ENCODE measurements around the gene CDH4. TPM values are rescaled to one million over a fixed set of nuclear protein-coding genes. Genes with fewer than 3 reads are reported as not detected.

CDH4 gene
- total RNA-seq, 1 donor from 2014 or later = not detected

GRCh38 chr20:61815678-61816077 lies 563.6 kb downstream of the CDH4 start:
- ATAC-seq (no peak), DNase-seq (ENCODE audit: low spot score) (no peak)

- ATAC-seq (no peak), DNase-seq (ENCODE audit: low spot score) (no peak)
Observed at GRCh38 chr20:61816606-61817460, 564.8 kb downstream of the CDH4 start.

- ATAC-seq (no peak), DNase-seq (ENCODE audit: low spot score) (no peak)
Observed at GRCh38 chr20:61817575-61817974, 565.5 kb downstream of the CDH4 start.

GRCh38 chr20:61818746-61819573 lies 566.9 kb downstream of the CDH4 start:
- no peak for DNase-seq (ENCODE audit: low spot score)
- no peak for ATAC-seq

- no peak for ATAC-seq
Observed at GRCh38 chr20:61819574-61819846, 567.4 kb downstream of the CDH4 start.

DNA sequence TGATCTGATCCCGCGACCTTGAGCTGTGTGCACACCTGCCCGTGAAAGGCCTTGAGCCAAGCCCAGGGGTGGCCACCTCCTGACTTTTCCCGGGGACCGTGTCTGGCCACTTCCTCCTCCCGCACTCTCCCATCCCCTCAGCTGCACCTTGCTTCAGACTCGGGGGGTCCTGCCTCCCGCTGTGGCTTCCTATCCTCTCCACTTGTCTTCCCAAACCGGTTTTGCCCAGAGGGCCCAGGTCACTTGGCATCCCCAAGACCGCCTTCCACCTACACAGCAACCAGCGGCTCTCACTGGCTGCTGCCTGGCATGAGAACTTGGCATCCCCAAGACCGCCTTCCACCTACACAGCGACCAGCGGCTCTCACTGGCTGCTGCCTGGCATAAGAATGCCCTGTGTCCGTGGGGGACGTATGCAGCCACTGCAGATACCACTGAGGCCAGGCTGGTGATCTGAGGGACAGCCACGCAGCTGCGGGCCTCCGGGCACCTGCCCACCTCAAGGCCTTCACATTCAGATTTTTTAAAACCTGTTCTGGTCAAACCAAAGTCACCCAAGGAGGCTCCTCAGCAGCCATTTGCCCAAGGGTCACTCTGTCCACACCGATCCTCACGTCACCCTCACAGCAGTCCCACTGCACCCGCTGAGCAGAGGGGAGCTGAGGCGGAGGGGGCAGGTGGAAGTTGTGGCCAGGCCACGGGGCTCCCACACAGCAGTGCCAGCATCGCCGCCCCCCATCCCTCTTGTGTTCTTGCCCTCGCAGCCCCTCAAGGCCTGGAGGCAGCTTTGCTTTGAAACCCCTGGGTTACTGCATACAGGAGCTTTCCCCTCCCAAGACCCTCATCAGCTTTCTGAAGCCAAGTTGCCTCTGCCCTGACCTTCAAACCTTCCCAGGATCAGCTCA lies 568.1 kb downstream of the CDH4 start:
- ATAC-seq = no peak
- DNase-seq (ENCODE audit: low spot score) = no peak

More at GRCh38 chr20:61819574-61819846, 567.4 kb downstream of the CDH4 start:
- DNase-seq (ENCODE audit: low spot score) = no peak

DNA sequence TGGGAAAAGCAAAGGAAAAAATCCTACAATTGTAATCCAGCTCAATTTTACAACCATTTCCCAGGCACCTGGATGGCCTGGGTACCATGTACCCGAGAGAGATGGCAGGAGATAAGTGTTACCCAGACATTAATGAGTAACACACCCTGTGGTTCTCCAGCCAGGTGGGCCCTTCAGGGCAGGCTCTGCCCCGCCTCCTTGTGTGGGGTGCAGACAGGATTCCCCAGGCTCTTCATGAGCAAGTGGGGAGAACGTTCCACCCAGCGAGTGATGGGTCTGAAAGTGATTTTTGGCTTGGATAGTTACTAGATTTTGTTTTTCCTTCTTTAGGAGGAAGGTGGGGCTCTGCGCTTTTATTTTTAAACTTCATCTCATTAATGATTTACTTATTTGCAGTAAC lies 569.7 kb downstream of the CDH4 start:
- no peak for ATAC-seq
- no peak for DNase-seq (ENCODE audit: low spot score)

- DNase-seq (ENCODE audit: low spot score) (no peak), ATAC-seq (no peak)
Observed at GRCh38 chr20:61822396-61822795, 570.3 kb downstream of the CDH4 start.

GRCh38 chr20:61823242-61823641 lies 571.2 kb downstream of the CDH4 start:
- DNase-seq (ENCODE audit: low spot score) = no peak
- ATAC-seq = no peak

- DNase-seq (ENCODE audit: low spot score) = no peak
- ATAC-seq = no peak
Observed at GRCh38 chr20:61828891-61829290, 576.8 kb downstream of the CDH4 start.

DNA sequence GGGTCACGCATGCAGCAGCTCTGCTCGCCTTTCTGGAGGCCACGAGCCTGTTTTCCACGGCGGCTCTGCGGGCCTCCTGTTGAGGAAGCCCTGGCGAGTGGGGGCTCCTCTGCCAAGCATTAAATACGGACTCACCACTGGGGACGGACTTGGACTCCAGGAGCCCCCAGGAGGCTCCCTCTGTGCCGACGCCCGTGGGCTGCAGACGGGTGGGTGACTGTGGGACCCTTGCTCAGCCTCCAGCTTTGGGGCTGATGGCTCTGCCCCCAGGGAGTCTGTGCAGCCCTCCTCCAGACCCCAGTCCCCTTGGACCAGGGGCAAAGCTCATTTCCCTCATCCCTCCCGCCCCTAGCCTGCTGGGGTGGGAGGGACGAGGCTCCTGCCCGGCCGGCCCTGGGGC lies 577.5 kb downstream of the CDH4 start:
- DNase-seq (ENCODE audit: low spot score) (no peak), ATAC-seq (no peak)

- DNase-seq (ENCODE audit: low spot score) (no peak), ATAC-seq (no peak)
Observed at GRCh38 chr20:61830241-61830930, 578.3 kb downstream of the CDH4 start.

DNA sequence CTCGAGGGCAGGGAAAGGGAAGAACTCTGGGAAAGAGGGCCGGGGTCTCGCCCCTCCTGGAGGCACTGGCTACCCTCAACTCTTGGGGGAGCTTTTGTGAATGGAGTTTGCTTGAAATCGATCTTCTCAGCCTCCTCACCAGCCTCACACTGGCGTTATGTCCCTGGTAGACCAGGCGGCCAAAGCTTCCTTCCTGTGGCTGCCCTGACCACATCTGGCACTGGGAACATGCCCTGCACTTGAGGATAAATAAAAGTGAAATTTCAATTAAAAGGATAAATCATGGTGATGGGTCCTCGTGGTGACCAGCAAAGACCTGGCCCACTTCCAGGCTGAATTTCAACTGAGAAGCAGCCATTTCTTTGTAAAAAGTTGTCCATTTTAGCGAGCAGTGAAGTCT lies 578.9 kb downstream of the CDH4 start:
- no peak for DNase-seq (ENCODE audit: low spot score)
- ATAC-seq = no peak

DNA sequence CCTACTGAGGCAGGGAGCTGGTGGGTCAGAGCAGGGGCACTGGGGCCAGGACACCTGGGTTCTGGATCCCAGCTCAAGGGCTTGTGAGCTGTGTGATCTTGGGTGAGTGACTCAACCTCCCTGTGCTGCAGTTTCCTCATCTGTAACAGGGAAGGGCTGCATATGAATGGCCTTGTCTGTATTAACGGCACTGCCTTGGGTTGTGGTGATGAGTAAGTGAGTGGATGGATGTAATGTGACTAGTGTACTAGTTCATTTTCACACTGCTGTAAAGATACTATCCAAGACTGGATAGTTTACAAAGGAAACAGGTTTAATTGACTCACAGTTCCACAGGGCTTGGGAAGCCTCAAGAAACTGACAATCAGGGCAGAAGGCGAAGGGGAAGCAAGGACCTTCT lies 580.1 kb downstream of the CDH4 start:
- DNase-seq (ENCODE audit: low spot score) (no peak), ATAC-seq (no peak)

DNA sequence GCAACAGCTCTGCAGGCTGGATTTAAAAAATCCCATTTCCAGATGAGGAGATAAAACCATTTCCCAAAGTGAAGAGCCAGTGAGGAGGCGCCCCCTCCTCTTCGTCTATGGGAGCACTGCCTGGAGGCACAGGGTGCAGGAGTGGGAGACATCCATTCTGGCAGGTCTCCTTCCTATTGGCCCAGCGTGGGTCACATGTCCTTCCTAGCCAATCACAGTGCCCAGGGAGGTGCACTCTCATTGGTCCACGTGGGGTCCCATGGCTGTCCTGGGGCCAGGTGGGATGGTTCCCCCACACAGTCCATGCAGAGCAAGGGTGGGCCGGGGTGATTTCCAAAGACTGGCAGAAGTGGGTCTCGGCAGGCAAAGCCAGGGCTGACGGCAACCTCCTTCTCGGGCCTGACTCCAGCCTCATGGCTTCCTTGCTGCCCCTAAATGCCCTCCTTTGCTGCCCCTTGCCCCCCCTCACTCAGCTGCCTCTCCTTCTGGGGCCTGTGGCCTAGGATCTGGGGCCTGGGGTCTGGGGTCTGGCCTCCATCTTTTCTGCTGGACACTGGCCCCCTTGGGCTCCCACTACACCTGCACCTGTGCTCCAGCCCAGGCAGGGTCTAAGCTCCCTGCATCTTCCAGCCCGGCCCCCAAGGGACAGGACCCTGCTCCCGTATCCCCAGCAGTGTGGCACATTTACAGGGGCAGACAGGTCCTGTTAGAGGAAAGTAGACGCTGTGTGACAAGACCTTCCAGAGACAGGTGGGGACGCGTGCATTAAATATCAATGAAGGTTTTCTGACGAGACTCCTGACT lies 581.9 kb downstream of the CDH4 start:
- ATAC-seq = no peak
- DNase-seq (ENCODE audit: low spot score) = no peak

DNA sequence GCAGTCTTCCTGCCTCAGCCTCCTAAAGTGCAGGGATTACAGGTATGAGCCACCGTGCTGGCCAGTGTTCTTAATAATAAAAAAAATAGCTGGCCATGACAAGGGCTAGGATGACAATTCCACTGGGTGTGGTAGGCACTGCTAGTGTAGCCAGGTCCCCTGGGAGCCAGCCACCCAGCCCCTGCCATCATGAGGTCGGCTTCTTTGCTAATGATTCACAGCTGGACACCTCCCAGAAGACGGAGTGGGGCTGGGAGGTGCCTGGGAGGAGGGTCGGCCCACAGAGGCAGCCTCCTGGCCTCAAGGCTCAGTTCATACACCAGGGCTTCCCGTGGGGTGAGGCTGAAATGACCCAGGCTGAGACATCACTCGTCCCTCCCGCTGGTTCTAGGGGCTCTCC lies 583.2 kb downstream of the CDH4 start:
- DNase-seq (ENCODE audit: low spot score) = no peak
- no peak for ATAC-seq

GRCh38 chr20:61835791-61836350 lies 583.8 kb downstream of the CDH4 start:
- DNase-seq (ENCODE audit: low spot score) (no peak), ATAC-seq (no peak)

GRCh38 chr20:61837200-61837599 lies 585.1 kb downstream of the CDH4 start:
- no peak for DNase-seq (ENCODE audit: low spot score)
- ATAC-seq = no peak

DNA sequence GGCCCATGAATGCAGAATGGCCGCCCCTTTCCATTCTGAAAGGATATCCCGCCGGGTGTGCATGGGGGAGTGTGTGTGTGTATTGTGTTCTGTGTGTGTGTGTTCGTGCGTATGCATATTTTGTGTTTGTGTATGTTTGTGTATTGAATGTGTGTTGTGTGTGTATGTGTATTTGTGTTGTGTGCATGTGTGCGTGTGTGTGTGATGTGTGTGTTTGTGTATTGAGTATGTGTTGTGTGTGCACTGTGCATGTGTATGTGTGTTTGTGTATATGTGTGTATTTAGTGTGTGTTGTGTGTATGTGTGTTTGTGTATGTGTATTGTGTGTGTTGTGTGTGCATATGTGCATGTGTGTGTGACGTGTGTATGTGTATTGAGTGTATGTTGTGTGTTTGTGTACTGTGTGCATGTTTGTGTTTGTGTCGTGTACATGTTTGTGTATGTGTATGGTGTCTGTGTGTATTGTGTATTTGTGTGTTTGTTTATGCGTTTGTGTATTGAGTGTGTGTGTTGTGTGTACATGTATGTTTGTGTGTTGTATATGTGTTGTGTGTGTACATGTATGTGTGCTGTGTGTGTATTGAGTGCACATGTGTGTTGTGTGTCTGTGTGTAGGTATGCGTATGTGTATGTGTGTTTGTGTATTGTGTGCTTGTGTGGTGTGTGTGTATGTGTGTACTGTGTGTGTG lies 587.3 kb downstream of the CDH4 start:
- DNase-seq (ENCODE audit: low spot score) = no peak
- no peak for ATAC-seq
